Right kidney (tissue), 1 donor: Measurements from ENCODE around the gene SLC22A4.

Source experiments
- DNase-seq: peaks from one replicate; pipeline ENCODE4 v3.0.0-alpha.2; 2016

Gene SLC22A4

DNA sequence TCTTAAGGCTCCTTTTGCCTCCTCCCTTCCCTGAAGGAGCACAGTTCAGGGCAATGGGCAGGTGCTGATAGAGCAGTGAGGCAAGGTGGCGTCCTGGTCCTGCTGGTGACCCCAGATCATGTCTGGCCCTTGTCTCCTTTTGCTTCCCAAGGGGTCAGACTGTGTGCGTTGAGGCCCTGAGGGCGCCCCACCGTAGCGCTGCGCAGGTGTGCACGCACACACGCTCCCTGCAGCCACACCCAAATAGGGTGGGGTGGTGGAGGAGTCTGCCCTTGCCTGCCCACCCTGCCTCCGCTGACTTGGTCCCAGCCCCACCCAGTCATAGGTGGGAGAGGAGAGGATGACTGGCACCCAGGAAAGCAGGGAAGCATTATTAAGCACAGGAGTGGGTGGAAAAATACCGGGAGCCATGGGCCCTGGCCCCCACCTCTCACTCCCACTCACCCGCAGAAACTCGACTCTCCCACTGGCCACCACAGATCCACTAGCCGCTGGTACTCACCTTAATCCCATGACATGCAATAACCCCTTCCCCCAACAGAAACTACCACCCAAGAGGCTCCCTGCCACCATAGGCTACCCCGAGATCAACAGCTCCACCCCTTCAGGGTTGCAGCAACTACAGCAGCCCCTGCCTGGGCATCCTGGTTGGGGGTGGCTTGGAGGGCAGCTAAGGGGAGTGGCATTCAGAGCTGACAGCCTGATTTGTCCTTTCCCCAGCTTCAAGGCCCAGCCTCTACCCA is 20.0 kb upstream of the SLC22A4 start:
- DNase-seq = no peak

DNA sequence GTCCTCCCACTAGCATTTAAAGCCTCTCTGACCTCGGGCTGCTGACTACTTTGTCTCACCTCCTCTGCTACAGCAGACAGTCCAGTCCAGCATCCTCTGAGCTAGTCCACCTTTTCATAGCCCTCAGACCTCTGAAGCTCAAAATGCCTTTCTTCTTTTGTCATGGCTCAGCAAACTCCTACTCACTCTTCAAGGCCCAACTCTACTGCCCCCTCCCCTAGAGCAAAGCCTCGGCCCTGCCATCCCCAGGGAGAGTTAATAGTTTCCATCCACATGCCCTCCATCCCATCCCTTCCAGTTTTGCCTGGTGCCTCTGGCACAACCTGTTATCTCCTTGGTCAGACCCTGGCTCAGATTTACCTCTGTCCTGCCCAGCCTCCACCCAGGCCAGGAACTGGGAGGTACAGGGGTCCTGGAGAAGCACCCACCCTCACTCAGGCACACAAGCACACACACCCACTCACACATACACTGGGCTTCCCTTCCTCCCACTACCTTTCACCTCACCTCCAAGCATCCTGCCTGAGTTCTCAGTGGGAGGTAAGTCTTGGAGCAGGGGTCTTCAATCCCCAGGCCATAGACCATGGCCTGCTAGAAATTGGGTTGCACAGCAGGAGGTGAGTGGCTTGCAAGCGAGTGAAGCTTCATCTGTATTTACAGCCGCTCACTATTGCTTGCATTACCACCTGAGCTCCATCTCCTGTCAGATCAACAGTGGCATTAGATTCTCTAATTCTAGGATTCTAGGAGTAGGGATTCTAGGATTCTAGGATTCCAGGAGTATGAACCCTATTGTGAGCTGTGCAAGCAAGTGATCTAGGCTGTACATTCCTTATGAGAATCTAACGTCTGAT is 18.6 kb upstream of the SLC22A4 start:
- DNase-seq = no peak

DNA sequence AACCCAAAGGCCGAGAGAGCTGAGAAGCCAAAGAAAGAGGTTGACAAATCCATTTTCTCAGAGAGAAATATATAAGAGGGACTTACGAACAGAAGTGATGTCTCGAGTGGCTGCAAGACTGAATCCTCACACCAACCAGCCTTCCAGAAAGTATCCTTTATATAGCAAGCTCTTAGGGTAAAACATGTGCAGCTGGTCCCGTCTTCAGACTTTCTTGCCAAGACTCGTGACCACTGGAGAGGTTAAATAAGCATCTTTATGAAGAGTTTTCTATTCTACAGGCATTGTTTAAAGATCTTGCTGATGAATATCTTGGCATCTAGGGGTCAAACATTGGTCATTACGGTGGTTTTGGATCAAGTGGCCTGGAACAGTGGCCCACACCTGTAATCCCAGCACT is 16.9 kb upstream of the SLC22A4 start:
- no peak for DNase-seq

DNA sequence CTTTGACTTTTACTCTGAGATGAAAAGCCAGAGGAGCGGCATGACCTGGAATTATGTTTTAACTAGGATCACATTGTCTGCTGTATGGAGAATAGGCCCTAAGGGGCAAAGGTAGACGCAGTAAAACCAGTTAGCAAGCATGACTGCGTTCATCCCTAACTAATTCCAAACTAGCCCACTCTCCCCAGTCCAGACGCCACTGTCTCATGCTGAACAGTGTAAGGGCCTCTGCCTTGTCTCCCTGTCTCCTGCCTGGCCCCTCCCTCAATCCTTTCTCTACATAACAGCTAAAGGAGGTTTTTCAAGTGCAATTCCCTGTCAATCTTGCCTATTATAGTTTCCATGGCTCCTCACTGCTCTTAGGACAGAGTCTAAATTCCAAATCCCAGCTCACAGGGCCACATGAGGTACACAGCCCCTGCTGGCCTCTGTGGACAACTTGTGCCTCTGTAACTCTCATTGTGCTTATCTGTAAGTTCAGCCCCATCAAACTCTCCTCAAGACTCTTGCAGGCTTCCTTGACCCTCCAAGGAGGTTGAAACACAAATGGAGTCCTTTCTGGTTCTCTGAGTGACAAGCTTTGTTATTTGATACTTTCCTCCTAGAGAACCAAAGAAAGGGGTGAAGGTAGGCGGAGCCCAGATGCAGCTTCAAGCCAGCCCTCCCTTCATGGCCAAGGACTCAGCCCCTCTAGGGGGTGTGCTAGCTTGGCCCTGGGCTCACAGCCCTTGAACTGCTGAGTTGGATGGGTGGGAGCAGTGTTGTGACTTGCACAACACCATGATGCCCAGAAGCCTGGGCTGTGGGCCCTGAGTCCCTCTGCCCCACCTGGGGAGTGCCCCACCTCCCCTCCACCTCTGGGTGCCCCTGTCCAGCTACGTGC is 16.0 kb upstream of the SLC22A4 start:
- DNase-seq = no peak

DNA sequence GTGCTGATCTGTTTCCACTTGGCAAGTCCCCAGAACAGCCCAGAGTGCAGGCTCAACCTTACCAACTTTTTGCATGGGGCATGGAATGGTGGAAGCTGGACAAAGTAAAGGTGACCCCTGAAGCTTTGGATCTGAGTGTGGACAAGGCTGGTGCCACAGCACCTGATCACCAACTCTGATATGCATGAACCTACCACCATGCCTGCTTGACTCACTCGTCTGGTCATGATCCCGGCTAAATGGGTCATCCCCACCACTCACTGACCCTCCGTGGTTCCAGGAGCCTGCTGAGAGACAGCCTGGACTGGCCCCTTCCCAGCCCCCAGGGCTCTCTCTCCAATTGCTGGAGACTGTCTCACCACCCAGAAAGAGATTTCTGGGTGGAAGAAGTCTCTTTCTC is 14.4 kb upstream of the SLC22A4 start:
- no peak for DNase-seq

DNA sequence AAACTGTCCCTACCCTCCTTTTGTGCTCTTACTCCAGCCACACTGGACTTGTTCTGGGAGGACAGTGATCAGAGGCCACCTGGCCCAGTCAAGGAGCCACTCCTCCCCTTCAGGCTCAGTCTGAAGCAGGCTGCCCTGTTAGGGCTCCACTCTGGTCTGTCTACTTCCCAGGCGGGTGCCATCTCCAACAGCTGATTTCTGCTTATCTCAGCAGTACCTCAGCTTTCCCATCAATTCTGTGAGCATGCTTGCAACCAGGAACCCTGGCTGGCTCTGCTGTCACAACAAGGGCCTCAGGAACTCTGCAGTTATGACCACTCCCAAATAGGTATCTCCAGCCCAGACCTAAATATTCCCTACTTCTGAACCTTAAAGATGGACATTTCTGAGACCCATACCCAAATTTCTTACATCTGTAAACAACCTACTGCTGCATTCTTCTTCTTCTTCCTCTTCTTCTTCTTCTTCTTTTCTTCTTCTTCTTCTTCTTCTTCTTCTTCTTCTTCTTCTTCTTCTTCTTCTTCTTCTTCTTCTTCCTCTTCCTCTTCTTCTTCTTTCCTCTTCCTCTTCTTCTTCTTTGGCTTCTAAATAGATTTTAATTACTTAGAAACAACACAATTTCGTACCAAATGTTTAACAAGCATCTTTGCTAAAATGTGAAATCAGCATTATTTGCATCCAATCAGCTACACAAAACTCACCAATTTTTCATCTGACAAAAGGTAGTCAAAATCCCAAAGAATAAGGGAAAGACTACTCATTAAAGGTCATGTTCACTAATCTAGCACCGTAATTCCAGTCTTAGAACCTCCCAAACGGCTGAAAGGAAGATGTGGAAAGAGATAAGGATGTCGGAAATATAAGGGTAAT is 13.6 kb upstream of the SLC22A4 start:
- no peak for DNase-seq

DNA sequence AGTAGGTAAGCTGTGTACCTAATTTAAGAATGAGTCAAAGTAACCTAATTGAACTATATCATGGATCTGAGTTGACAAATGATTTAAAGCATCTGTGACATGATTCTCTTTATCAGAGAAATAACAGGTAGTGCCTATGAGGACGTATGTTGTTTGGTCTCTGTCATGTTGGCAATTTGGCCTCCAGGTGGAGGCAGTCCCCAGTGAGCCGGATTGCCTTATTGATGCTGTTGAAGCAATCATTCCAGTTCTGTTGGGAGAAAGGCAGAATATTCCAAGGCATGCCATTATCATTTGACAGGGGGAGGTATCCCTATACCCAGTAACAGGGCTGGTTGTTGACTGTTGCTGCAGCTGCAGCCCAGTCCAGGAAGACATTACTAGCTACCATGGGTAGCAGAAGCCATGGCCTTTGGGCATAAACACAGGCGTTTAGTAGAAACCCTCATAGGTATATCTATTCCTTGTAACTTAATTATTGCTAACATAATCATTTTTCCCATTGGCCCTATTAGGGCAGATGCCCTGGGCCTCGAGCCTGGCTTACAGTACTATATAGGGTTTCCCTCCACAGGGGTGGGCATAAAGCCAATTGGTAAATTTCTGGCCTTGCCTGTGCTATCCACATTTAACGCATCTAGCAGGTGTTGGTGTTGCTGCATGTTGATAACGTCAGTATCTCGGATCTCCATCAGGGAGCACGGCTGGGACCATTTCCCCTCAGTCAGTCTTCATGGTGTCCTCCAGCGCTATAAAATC is 12.2 kb upstream of the SLC22A4 start:
- no peak for DNase-seq

DNA sequence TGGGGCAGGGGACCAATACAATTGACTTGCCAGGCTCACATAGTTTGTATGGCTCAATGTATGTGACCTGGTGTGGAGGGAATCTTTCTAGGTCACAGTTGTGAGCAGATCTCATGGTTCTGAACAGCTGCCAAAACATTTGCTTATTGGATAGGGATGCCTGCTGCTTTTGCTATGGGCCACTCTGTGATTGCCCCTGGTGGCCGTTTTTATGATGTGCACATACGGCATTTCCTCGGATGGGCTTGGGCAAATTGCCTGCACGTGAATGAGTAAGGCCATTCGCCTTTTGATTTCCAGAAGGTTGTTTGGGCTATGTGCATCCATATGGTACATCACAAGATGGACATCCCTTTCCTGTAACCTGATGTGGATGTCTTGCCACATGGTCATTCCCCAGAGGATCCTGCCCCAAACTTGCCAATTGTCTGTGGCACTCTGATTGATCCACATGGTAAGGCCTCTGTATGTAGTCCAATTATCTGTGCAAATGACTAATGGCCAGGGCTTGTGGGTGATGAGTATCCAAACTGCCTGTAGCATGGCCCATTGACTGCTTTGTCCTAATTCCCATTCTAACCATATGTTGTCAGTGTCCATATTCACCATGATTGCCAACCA is 10.7 kb upstream of the SLC22A4 start:
- no peak for DNase-seq

DNA sequence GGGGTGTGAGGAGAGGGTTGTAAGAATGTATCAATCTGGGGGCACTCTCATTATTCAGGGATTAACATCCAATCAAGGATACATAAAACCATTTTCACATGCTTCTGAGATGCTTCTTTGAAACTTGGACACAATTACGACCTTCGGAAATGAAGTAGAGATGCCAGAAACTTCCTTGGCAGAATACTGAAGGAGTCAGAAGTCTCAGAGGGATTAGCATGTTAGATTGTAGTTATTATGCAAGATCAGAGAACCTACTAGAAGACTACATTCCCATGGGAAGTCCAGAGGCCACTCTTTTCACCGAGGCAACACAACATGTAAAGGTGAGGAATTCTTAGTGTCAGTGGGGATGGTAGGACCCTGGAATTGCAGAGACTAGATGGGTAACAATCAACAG is 5.1 kb upstream of the SLC22A4 start:
- no peak for DNase-seq

DNA sequence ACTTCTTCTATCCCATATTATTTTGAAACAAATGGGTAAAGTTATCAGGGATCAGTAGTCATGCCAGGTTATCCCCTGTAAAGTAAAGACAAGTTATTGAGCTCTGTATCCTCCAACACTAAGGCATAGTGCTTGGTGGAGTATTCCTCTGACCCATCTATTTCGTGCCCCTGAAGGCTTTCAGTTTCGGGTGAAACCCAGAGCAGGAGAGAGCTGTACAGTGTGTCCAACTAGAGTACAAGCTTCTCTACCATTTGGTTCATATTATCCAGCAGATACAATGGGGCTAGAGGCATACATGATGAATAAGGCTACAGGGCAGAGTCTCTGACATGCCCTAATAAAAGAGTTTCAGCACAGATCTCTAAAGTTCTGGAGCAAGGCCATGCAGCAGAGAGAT is 3.2 kb upstream of the SLC22A4 start:
- DNase-seq = no peak

DNA sequence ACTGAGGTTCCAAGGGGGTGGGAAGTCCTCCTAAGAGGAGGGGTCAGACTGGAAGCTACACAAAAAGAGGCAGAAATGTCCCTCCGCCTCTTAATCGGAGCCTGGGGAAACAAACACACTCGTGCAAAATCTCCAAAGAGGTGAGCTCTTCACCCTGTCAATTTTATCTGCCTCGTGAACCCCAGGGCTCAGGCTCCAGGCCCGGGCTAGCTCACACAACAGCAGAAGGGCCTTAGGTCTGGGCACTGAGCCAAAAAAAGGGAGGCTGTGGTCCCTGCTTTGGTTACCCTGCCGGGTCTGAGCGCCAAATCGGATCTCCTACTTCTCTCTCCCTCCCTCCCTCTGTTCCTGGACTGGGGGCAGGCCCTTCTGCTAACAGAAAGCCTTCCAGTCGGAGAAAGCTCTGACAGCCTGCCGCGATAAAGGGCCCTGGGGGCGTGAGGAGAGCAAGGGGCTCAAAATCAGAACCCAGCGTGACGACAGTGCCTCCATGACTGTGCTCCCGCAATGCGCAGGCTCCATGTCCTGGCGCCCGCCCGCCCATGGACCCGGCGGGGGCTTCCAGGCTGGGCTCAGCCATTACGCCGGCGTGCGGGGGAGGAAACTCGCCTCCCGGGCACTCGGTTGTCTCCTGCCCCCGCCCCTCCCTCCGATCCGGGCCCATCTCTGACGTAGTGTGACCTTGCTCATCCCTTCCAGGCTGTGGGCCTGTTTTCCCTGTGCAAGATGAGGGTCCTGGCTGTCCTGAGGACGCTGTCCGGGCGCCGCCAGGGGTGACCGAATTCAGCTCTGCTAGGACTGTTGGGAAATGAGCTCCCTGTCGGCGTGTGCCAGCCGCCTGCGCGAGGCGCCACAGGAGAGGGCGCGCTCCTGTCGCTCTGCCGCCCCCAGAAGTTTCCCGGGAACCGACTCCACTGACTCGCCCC is 865 bp upstream of the SLC22A4 start:
- peak; percentile 97 for DNase-seq

DNA sequence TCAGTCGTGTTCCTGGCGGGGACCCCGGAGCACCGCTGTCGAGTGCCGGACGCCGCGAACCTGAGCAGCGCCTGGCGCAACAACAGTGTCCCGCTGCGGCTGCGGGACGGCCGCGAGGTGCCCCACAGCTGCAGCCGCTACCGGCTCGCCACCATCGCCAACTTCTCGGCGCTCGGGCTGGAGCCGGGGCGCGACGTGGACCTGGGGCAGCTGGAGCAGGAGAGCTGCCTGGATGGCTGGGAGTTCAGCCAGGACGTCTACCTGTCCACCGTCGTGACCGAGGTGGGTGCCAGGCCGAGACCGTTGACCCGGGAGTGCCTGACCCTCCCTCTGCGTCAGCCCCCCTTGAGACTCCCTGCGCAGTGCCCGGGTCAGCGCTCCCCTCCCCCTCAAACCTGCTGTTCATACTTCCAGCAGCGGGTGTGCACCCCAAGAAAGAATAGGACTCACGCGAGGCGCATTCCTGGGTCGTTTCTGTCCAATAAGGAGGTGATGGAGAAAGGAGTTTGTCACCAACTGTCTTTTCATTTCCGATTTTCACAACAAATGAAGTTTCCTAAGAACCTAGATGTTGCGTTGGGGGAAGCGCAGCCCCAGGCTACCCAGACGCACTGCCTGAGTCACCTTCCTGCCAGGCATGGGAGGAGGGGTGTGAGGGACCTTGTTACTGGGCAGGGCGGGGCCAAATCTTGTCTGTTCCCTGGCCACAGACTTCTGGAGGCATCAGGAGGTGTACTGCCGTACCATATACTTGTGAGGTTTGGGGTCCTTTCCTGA is 722 bp downstream of the SLC22A4 start:
- no peak for DNase-seq

DNA sequence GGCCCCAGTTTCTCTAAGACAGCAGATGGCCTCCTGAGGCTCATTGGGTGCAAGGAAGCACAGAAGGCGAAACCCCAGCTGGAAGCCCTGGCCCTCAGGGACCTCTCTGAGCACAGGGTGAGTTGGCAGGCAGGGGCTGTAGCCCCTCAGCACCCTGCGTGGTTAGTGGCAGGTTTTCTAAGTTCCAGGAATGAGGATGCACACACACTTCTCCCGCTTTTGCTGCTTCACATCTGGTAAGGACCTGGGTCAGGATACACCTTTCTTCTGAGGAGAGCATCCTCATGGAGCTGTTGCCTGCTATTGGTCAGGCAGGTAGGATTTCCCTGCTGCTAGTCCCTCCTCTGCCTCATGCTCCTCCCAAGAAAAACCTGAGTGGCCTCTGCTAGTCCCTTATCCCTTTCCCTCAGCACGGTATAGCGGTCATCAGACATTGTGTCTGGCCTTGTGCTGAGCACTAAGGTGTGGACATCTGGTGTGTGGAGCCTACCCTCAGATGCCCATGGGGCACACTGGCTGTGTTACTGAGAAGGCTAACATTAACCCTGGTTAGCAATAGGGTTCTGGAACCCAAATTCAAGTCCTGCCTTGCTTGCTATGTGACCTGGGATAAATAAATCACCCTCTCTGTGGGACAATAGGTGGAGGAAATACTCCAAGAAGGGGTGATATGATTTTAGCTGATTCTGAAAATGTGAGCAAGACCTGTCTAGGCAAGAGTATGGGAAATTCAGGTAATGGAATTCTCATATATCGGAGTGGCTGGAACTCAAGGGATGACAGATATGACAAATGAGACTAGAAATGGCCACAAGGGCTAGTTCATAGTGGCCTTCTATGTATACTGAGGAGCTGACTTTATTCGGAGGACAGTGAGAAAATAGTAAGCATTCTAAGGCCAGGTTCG is 1.6 kb downstream of the SLC22A4 start:
- DNase-seq = no peak

DNA sequence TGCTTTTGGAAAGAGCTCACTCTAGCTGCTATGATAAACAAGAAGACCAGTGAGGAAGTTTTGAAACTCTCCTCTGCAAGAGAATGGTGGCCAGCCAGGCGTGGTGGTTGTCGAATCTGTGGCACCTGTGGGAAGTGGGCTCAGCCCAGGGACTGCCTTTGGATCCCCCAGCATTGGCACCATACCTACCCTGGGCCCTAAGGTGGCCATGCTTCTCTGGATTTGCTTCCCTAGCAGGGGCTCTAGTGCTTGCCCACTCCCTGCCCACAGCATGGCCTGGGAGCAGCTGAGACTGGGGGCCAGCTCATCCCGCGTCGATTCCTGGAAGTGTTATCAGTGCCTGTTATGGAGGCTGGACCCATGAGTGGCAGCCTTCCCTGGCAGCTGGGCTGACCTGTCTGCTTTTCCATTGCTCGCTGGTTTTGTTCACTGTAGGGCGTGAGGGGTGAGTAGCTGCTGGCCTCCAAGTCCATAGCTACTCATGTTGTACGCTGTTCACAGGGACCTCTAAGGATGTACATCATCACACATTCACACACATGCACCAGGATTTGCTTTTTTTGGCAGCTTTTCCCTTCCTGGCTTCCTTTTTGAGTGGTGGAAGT is 2.3 kb downstream of the SLC22A4 start:
- no peak for DNase-seq

DNA sequence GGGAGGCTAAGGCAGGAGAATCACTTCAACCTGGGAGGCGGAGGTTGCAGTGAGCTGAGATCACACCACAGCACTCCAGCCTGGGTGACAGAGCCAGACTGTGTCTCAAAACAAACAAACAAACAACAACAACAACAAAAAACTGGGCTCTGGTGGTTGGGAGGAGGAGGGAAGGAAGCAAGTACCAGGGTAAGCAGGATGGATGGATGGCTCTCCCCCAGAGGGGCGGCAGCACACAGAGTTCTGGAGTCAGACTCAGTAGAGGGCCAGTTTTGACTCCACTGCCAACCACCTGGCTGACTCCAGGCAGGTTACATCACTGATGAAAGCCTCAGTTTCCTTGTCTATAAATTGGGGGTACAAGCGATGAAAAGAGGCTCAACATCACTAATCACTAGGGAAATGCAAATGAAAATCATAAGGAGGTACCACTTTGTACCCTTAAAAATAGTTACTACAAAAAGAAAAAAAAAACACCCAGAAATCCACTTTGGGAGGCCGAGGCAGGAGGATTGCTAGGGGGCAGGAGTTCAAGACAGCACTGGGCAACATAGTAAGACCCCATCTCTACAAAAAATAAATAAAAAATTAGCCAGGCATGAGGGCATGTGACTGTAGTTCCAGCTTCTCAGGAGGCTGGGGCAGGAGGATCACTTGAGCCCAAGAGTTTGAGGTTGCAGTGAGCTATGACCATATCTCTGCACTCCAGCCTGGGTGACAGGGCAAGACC is 3.2 kb downstream of the SLC22A4 start:
- no peak for DNase-seq
